HG03064 (cell line): ENCODE measurements around the gene KIF2C.
"Not testable (repeated sequence)": the region's sequence is repeated elsewhere in the genome, so short reads cannot be mapped to it uniquely, and the experiment has no call there.

Experiments used
- ATAC-seq: cut with Tn5 transposase; IDR thresholded peaks from one replicate; pipeline ENCODE4 v1.9.1; 2021; ENCODE audit warnings: low read depth; ENCODE audit not compliant: unreplicated experiment

KIF2C gene

GRCh38 chr1:44717653-44718052, 22.0 kb upstream of the KIF2C start:
- ATAC-seq = no peak

GRCh38 chr1:44718091-44718490, 21.5 kb upstream of the KIF2C start:
- no peak for ATAC-seq

- no peak for ATAC-seq
Observed at GRCh38 chr1:44719318-44719717, 20.3 kb upstream of the KIF2C start.

GRCh38 chr1:44720281-44720680, 19.4 kb upstream of the KIF2C start:
- ATAC-seq = no peak

- peak; percentile 73 for ATAC-seq
Observed at GRCh38 chr1:44721485-44722361, 17.9 kb upstream of the KIF2C start.

GRCh38 chr1:44723064-44723463, 16.6 kb upstream of the KIF2C start:
- no peak for ATAC-seq

- ATAC-seq = no peak
Observed at GRCh38 chr1:44723496-44724295, 15.9 kb upstream of the KIF2C start.

- no peak for ATAC-seq
Observed at GRCh38 chr1:44724296-44724954, 15.2 kb upstream of the KIF2C start.

GRCh38 chr1:44724955-44725698, 14.5 kb upstream of the KIF2C start:
- no peak for ATAC-seq

GRCh38 chr1:44730741-44731512, 8.7 kb upstream of the KIF2C start, which contains the start of gene RNU5D-1:
RNU5D-1 (minus strand) TSS chr1:44731170.
- peak; percentile 72 for ATAC-seq

GRCh38 chr1:44733365-44733764, 6.3 kb upstream of the KIF2C start:
- ATAC-seq = no peak

- no peak for ATAC-seq
Observed at GRCh38 chr1:44733784-44734183, 5.9 kb upstream of the KIF2C start.

GRCh38 chr1:44735992-44736391, 3.6 kb upstream of the KIF2C start:
- no peak for ATAC-seq

GRCh38 chr1:44738953-44739306, 707 bp upstream of the KIF2C start:
- ATAC-seq = not testable (repeated sequence)

GRCh38 chr1:44740179-44740617, 561 bp downstream of the KIF2C start:
- ATAC-seq = no peak

GRCh38 chr1:44743211-44743610, 3.6 kb downstream of the KIF2C start:
- ATAC-seq = no peak

- no peak for ATAC-seq
Observed at GRCh38 chr1:44747878-44748277, 8.2 kb downstream of the KIF2C start.

- ATAC-seq = no peak
Observed at GRCh38 chr1:44757420-44757819, 17.8 kb downstream of the KIF2C start.

- ATAC-seq = no peak
Observed at GRCh38 chr1:44759077-44759476, 19.4 kb downstream of the KIF2C start.

GRCh38 chr1:44760876-44761275, 21.2 kb downstream of the KIF2C start:
- no peak for ATAC-seq
